Thyroid gland (tissue), 4 donors: ENCODE data around the gene PFKFB1.

ENCODE experiments used
- CTCF ChIP-seq, 6 experiments: fragments of 200-600 bp in 3 of 6; fragments of 450-650 bp in 3 of 6; sonication (generic) in 3 of 6; IDR thresholded peaks; one replicate each; pipeline ENCODE4 v1.5.1; 2016 to 2019; ENCODE audit warnings: antibody characterized with exemption in 6 of 6, mild to moderate bottlenecking in 2 of 6, inconsistent platforms in 1 of 6, moderate library complexity in 1 of 6
- POLR2A ChIP-seq, 2 donors: fragments of 450-650 bp; IDR thresholded peaks; one replicate each; pipeline ENCODE4 v1.6.1; 2017; ENCODE audit warnings: antibody characterized with exemption in 2 of 2, mild to moderate bottlenecking in 2 of 2, moderate library complexity in 1 of 2

GRCh38 chrX:55004231-55004630 is 10.2 kb upstream of the PFKFB1 start:
- no peak for TF ChIP-seq CTCF (IDR thresholded peaks at IDR 0.05)
- no peak for TF ChIP-seq POLR2A (IDR thresholded peaks at IDR 0.05)
